Naive thymus-derived CD8-positive, alpha-beta T cell (primary cell): ENCODE data around the gene DCAF6. TPM values are rescaled to one million over a fixed set of nuclear protein-coding genes. Genes with fewer than 3 reads are reported as not detected.
"Not testable (repeated sequence)": the region's sequence is repeated elsewhere in the genome, so short reads cannot be mapped to it uniquely, and the experiment has no call there.

Experiments
- ATAC-seq, 2 donors: fragments of 150-1000 bp; cut with Tn5 transposase in 1 of 2; sonication (Bioruptor Pico), chemical (Tn5 transposase) in 1 of 2; 1 replicate in 1 of 2; 2 replicates in 1 of 2; pipeline ENCODE4 v1.10.0; 2021; ENCODE audit warnings: mild to moderate bottlenecking in 2 of 2, moderate library complexity in 2 of 2
- POLR2A ChIA-PET: fragments of 350-600 bp; sonication (Branson Sonifier 250); formaldehyde crosslinking; loops from one replicate; lab custom pipeline; 2021; ENCODE audit warnings: antibody characterized with exemption; lab: Charles Lee
- DNase-seq, 10 donors: peaks; one replicate each; pipeline versions ENCODE4 v3.0.0 to v3.0.0-alpha.2; 2020 to 2022
- H3K27ac Mint-ChIP-seq, 10 donors: one replicate each; pipeline ENCODE4 v1.8.0; 2020 to 2022; ENCODE audit warnings: mild to moderate bottlenecking in 10 of 10, mixed read lengths in 10 of 10, moderate library complexity in 4 of 10, inconsistent platforms in 1 of 10
- H3K27me3 Mint-ChIP-seq, 5 donors: one replicate each; pipeline ENCODE4 v1.8.0; 2021 to 2022; ENCODE audit warnings: mixed read lengths in 5 of 5
- H3K36me3 Mint-ChIP-seq, 3 donors: one replicate each; pipeline ENCODE4 v1.8.0; 2020 to 2022; ENCODE audit warnings: mixed read lengths in 3 of 3, mild to moderate bottlenecking in 2 of 3, inconsistent platforms in 1 of 3
- H3K4me1 Mint-ChIP-seq, 4 donors: one replicate each; pipeline ENCODE4 v1.8.0; 2021 to 2022; ENCODE audit warnings: mixed read lengths in 4 of 4
- H3K4me3 Mint-ChIP-seq, 10 donors: one replicate each; pipeline ENCODE4 v1.8.0; 2020 to 2022; ENCODE audit warnings: mild to moderate bottlenecking in 10 of 10, mixed read lengths in 10 of 10, moderate library complexity in 6 of 10, inconsistent platforms in 1 of 10
- H3K9me3 Mint-ChIP-seq, 9 donors: one replicate each; pipeline ENCODE4 v1.8.0; 2020 to 2022; ENCODE audit warnings: mixed read lengths in 9 of 9, mild to moderate bottlenecking in 3 of 9, inconsistent platforms in 1 of 9, moderate library complexity in 1 of 9
- polyA plus RNA-seq, 3 donors: library from polyadenylated mRNA; unstranded; fragments of 300-500 nt; fragmentation: Illumina TruSeq; gene quantifications; one replicate each; pipeline ENCODE4 v1.2.3, GENCODE V29; 2021
- total RNA-seq, 8 experiments: library from RNA in 2 of 8; stranded (reverse) in 2 of 8; gene quantifications; one replicate each; pipeline ENCODE4 v1.2.3 and lab custom pipeline; 2021 to 2026

The DCAF6 gene
- total and polyA plus RNA-seq, 5 experiments from 2014 or later: 5.7 to 30.1 (median 10.0) TPM

DNA sequence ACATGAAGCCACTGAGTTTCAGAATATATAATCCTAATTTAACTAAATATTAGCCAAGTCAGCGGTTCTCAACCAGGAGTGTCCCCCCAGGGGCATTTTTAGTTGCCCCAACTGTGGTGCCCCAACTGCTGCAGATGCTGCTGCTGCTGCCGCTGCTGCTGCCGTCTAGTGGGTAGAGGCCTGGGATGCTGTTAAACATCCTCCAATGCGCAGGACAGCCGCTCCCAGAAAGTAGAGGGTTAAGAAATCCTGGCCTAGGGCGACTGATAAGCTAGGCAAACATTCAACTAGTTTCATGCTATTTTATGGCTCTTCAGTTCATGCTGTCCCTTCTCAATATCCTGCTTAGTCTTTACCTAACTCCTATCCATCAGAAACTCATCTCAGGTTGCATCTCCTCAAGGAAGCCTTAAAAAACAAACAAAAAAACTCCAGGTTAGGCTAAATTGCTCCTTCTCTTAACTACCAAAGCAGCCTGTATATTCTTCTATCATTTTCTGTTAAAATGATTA, 9.9 kb upstream of the DCAF6 start:
- POLR2A ChIA-PET: no interaction called here
- H3K27ac Mint-ChIP-seq: peak overlapping the region in 1 of 10 donors; percentile 40
- no peaks in the 10 kb centered on the region for H3K9me3 Mint-ChIP-seq
- H3K4me1 Mint-ChIP-seq: peaks cover 8 to 27% (median 13%) of the 10 kb centered on the region in 4 donors
- no peaks in the 10 kb centered on the region for H3K27me3 Mint-ChIP-seq
- ATAC-seq (no peak), DNase-seq (no peak)
- no peak overlapping the region for H3K4me3 Mint-ChIP-seq
- H3K36me3 Mint-ChIP-seq: peaks cover 0 to 16% (median 5%) of the 10 kb centered on the region in 3 donors

- no peaks in the 10 kb centered on the region for H3K9me3 Mint-ChIP-seq
- POLR2A ChIA-PET: no interaction called here
- DNase-seq: no peak
- ATAC-seq: no peak
- H3K27ac Mint-ChIP-seq: peak overlapping the region in 1 of 10 donors; percentile 40
- no peak overlapping the region for H3K4me3 Mint-ChIP-seq
- H3K4me1 Mint-ChIP-seq: peaks cover 5 to 24% (median 13%) of the 10 kb centered on the region in 4 donors
- no peaks in the 10 kb centered on the region for H3K27me3 Mint-ChIP-seq
- peaks cover 0 to 14% (median 5%) of the 10 kb centered on the region in 3 donors for H3K36me3 Mint-ChIP-seq
Measured at GRCh38 chr1:167927046-167927754, 9.3 kb upstream of the DCAF6 start.

GRCh38 chr1:167928457-167928852, 8.0 kb upstream of the DCAF6 start:
- H3K4me1 Mint-ChIP-seq: peaks cover 5 to 24% (median 16%) of the 10 kb centered on the region in 4 donors
- H3K27ac Mint-ChIP-seq: no peak overlapping the region
- POLR2A ChIA-PET: interaction anchor here (0.7 kb wide), 2 partner anchors 14 to 146 kb away, joined by 4 to 5 read pairs; no protein-coding TSS in a partner anchor
- H3K4me3 Mint-ChIP-seq: no peak overlapping the region
- DNase-seq (no peak), ATAC-seq (no peak)
- H3K27me3 Mint-ChIP-seq: no peaks in the 10 kb centered on the region
- H3K36me3 Mint-ChIP-seq: peaks cover 0 to 6% (median 2%) of the 10 kb centered on the region in 3 donors
- H3K9me3 Mint-ChIP-seq: no peaks in the 10 kb centered on the region

DNA sequence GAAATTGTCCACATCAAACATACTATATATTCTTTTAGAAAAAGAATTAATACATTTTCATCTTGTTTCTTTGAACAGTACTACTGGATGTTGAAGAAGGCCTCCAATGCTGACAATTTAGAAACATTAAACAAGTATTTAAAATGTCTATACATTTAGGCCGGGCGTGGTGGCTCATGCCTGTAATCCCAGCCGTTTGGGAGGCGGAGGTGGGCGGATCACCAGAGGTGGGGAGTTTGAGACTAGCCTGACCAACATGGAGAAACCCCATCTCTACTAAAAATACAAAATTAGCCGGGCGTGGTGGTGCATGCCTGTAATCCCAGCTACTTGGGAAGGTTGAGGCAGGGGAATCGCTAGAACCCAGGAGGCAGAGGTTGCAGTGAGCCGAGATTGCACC, 7.6 kb upstream of the DCAF6 start:
- not testable (repeated sequence) for H3K36me3 Mint-ChIP-seq, H3K27ac Mint-ChIP-seq, ATAC-seq, H3K4me3 Mint-ChIP-seq, DNase-seq, H3K9me3 Mint-ChIP-seq, H3K27me3 Mint-ChIP-seq
- H3K4me1 Mint-ChIP-seq: peaks cover 8 to 29% (median 20%) of the 10 kb centered on the region in 4 donors
- POLR2A ChIA-PET: interaction anchor here (0.7 kb wide), 1 partner anchor 14 kb away, joined by 5 read pairs; no protein-coding TSS in a partner anchor

- DNase-seq (no peak), ATAC-seq (no peak)
- H3K4me3 Mint-ChIP-seq: no peak overlapping the region
- POLR2A ChIA-PET: no interaction called here
- H3K36me3 Mint-ChIP-seq: peaks cover 0 to 2% (median 0%) of the 10 kb centered on the region in 3 donors
- H3K27ac Mint-ChIP-seq: no peak overlapping the region
- H3K9me3 Mint-ChIP-seq: no peaks in the 10 kb centered on the region
- H3K4me1 Mint-ChIP-seq: peaks cover 10 to 37% (median 27%) of the 10 kb centered on the region in 4 donors
- no peaks in the 10 kb centered on the region for H3K27me3 Mint-ChIP-seq
Measured at GRCh38 chr1:167929725-167930124, 6.8 kb upstream of the DCAF6 start.

GRCh38 chr1:167933788-167934187, 2.7 kb upstream of the DCAF6 start:
- peaks cover 0 to 5% (median 2%) of the 10 kb centered on the region in 3 donors for H3K36me3 Mint-ChIP-seq
- H3K27ac Mint-ChIP-seq: peak overlapping the region in 2 of 10 donors; percentile 17 to 18
- no peak for ATAC-seq
- POLR2A ChIA-PET: interaction anchor here (0.5 kb wide), 1 partner anchor 67 kb away, joined by 5 read pairs; no protein-coding TSS in a partner anchor
- peaks cover 20 to 48% (median 34%) of the 10 kb centered on the region in 4 donors for H3K4me1 Mint-ChIP-seq
- H3K4me3 Mint-ChIP-seq: peak overlapping the region in 7 of 10 donors; percentile 20 to 99 (median 82)
- H3K27me3 Mint-ChIP-seq: no peaks in the 10 kb centered on the region
- H3K9me3 Mint-ChIP-seq: no peaks in the 10 kb centered on the region
- DNase-seq: no peak

GRCh38 chr1:167934426-167935215, 1.9 kb upstream of the DCAF6 start:
- no peaks in the 10 kb centered on the region for H3K9me3 Mint-ChIP-seq
- H3K4me1 Mint-ChIP-seq: peaks cover 20 to 49% (median 34%) of the 10 kb centered on the region in 4 donors
- peak overlapping the region; percentile 82 to 99 (median 94) for H3K4me3 Mint-ChIP-seq
- H3K36me3 Mint-ChIP-seq: peaks cover 0 to 5% (median 2%) of the 10 kb centered on the region in 3 donors
- POLR2A ChIA-PET: interaction anchor here (0.5 to 1.9 kb wide), 3 partner anchors 68 to 291 kb away, joined by 5 to 9 read pairs (median 5); partner anchors contain the start of gene SFT2D2
- DNase-seq: no peak
- no peak for ATAC-seq
- H3K27me3 Mint-ChIP-seq: no peaks in the 10 kb centered on the region
- peak overlapping the region; percentile 93 to 100 (median 98) for H3K27ac Mint-ChIP-seq

GRCh38 chr1:167935216-167936067, 1.0 kb upstream of the DCAF6 start:
- Mint-ChIP-seq H3K4me3 (peak overlapping the region; percentile 82 to 99 (median 94)), H3K36me3 (peaks cover 0 to 5% (median 2%) of the 10 kb centered on the region in 3 donors), H3K27ac (peak overlapping the region; percentile 93 to 100 (median 99)), H3K4me1 (peaks cover 20 to 44% (median 33%) of the 10 kb centered on the region in 4 donors), H3K27me3 (no peaks in the 10 kb centered on the region), H3K9me3 (no peaks in the 10 kb centered on the region)
- POLR2A ChIA-PET: interaction anchor here (0.5 to 2.4 kb wide), 13 partner anchors 10 to 1958 kb away, joined by 3 to 11 read pairs (median 3); partner anchors contain the start of genes BLZF1, NME7, POU2F1 and SCYL3
- DNase-seq: peak in 5 of 10 donors; percentile 4 to 65 (median 22)
- ATAC-seq: peak; percentile 7 to 11

DNA sequence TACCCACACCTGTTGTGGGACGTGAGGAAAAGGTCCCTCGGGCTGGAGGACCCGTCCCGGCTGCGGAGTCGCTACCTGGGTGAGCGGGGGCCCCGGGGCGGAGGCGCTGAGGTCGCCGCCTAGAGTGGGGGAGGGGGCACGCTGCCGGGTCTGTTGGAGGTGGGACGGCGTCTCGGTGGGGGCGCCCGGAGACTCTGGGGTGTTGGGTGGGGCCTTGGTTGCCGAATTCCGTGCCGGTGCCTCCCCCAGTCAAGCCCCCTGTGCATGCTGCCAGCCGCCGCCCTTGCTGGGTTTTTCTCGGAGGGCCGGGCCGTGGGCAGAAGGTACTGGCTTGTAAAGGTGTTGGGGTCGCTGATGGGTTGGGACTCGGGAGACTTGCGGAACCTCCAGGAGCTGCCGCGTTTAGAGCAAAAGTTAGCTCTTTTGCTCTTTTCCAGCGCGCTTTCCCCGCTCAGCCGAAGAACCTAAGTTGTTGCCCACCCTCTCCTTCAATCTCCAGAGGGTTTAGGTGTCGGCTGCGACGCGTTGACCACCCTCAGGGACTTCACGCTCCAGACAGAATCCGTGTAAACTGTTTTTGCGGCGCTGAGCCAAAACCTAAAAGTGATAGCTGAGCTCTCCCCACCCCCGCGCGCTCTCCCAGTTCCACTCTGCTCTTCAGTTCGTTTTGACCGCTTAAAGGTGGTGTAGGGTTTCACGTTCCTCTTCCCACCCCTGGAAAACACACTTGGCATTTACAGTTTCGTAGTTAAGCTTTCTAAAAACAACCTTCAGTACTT, 636 bp downstream of the DCAF6 start, which contains the start of gene MPC2:
TSS of gene MPC2 (minus strand) at position 143 of the 779 bp plus-strand sequence. CDS start 1,231 bp downstream, outside the sequence.
- H3K27me3 Mint-ChIP-seq: no peaks in the 10 kb centered on the region
- peak within 1 kb of the TSS; percentile 93 to 100 (median 99) for H3K27ac Mint-ChIP-seq
- H3K9me3 Mint-ChIP-seq: no peaks in the 10 kb centered on the region
- DNase-seq: peak; percentile 49 to 90 (median 74)
- peak within 1 kb of the TSS; percentile 82 to 99 (median 94) for H3K4me3 Mint-ChIP-seq
- peak; percentile 28 to 33 for ATAC-seq
- peaks cover 3 to 5% (median 4%) of the 10 kb centered on the region in 3 donors for H3K36me3 Mint-ChIP-seq
- H3K4me1 Mint-ChIP-seq: peaks cover 20 to 57% (median 40%) of the 10 kb centered on the region in 4 donors
- POLR2A ChIA-PET: interaction anchor here (1.0 to 2.4 kb wide), 5 partner anchors 20 to 1957 kb away, joined by 3 to 11 read pairs (median 3); partner anchors contain the start of genes POU2F1 and SCYL3

- H3K9me3 Mint-ChIP-seq: no peaks in the 10 kb centered on the region
- H3K4me3 Mint-ChIP-seq: peak overlapping the region; percentile 82 to 99 (median 94)
- H3K27me3 Mint-ChIP-seq: no peaks in the 10 kb centered on the region
- peak overlapping the region; percentile 93 to 100 (median 98) for H3K27ac Mint-ChIP-seq
- ATAC-seq (no peak), DNase-seq (no peak)
- POLR2A ChIA-PET: interaction anchor here (1.4 to 2.4 kb wide), 2 partner anchors 382 to 718 kb away, joined by 4 to 11 read pairs; partner anchors contain the start of gene POU2F1
- H3K36me3 Mint-ChIP-seq: peaks cover 5 to 7% (median 5%) of the 10 kb centered on the region in 3 donors
- H3K4me1 Mint-ChIP-seq: peaks cover 20 to 57% (median 40%) of the 10 kb centered on the region in 4 donors
Measured at GRCh38 chr1:167937709-167938010, 1.2 kb downstream of the DCAF6 start.
